ENCODE data around the gene SPTBN1.

GRCh38 chr2:54546923-54547720 lies 91.0 kb downstream of the SPTBN1 start:
- TF ChIP-seq CTCF (conservative IDR thresholded peaks at IDR 0.05), result no peak
- TF ChIP-seq ZFX (IDR thresholded peaks at IDR 0.05), result no peak

Measured in C4-2B (cell line).